GM12878 (cell line): ENCODE results near the gene TOP2B. TPM values are rescaled to one million over a fixed set of nuclear protein-coding genes. Genes with fewer than 3 reads are reported as not detected.

Experiments used
- ATAC-seq: fragments of 200-7000 bp; cut with Tn5 transposase; 3 replicates; pipeline ENCODE4 v1.9.1; 2020; ENCODE audit warnings: mild to moderate bottlenecking, moderate library complexity
- BruUV-seq: library from RNA; stranded (reverse); fragments of 400-500 nt; replicated peaks from 2 replicates; lab custom pipeline; 2021; lab: Mats Ljungman, UMichigan
- CTCF ChIA-PET: fragments of 300-600 bp; sonication (Branson Sonifier 250); formaldehyde crosslinking; extraction: SDS; loops from one replicate; lab custom pipeline; 2021; ENCODE audit warnings: inconsistent platforms; lab: Yijun Ruan, JAX
- POLR2A ChIA-PET: fragments of 350-600 bp; formaldehyde crosslinking; extraction: SDS; loops from one replicate; lab custom pipeline; 2021; ENCODE audit warnings: inconsistent platforms; lab: Charles Lee
- RAD21 ChIA-PET: fragments of 300-600 bp; sonication (Branson Sonifier 250); formaldehyde crosslinking; loops from one replicate; lab custom pipeline; 2023; ENCODE audit warnings: antibody characterized with exemption; ENCODE audit not compliant: unreplicated experiment; lab: Charles Lee
- SMC1A ChIA-PET: fragments of 300-600 bp; sonication (Branson Sonifier 250); formaldehyde crosslinking; loops from one replicate; lab custom pipeline; 2023; ENCODE audit not compliant: unreplicated experiment, uncharacterized antibody; lab: Charles Lee
- DNase-seq: peaks from one replicate; pipeline ENCODE4 v3.0.0-alpha.2; 2011; ENCODE audit warnings: low read depth, low spot score
- FAIRE-seq: peaks from 3 replicates; lab custom pipeline; 2011; peaks lifted over from hg19 to GRCh38; lab: Jason Lieb, UNC
- H2AFZ ChIP-seq: 2 replicates; pipeline ENCODE4 v1.6.0; 2011; ENCODE audit warnings: low read depth, low read length, control low read depth; ENCODE audit not compliant: control insufficient read depth
- H3K27ac ChIP-seq: 2 replicates; pipeline ENCODE4 v1.5.1; 2011; ENCODE audit warnings: control low read depth; ENCODE audit not compliant: control insufficient read depth, insufficient read depth
- H3K27me3 ChIP-seq, 2 experiments: replicated peaks in 1 of 2; 2 replicates each; pipeline versions ENCODE4 v1.6.0 to v1.6.1; 2011; ENCODE audit warnings: low read length in 1 of 2; ENCODE audit not compliant: control insufficient read depth in 2 of 2, insufficient read depth in 2 of 2
- H3K36me3 ChIP-seq, 2 experiments: 2 replicates each; pipeline ENCODE4 v1.5.1; 2011; ENCODE audit warnings: low read length in 1 of 2; ENCODE audit not compliant: control insufficient read depth in 2 of 2, insufficient read depth in 2 of 2
- H3K4me1 ChIP-seq: 2 replicates; pipeline ENCODE4 v1.6.1; 2011; ENCODE audit warnings: mild to moderate bottlenecking, low read length, moderate library complexity, mixed read lengths; ENCODE audit not compliant: control insufficient read depth, insufficient read depth
- H3K4me2 ChIP-seq: 2 replicates; pipeline ENCODE4 v1.6.0; 2011; ENCODE audit warnings: control low read depth; ENCODE audit not compliant: control insufficient read depth, insufficient read depth
- H3K4me3 ChIP-seq: fragments of 200-600 bp; sonication (generic); 2 replicates; pipeline ENCODE4 v1.5.1; 2016
- H3K79me2 ChIP-seq: 2 replicates; pipeline ENCODE4 v1.6.0; 2011; ENCODE audit warnings: low read length; ENCODE audit not compliant: control insufficient read depth, insufficient read depth
- H3K9ac ChIP-seq: 2 replicates; pipeline ENCODE4 v1.8.0; 2011; ENCODE audit warnings: low read length, control low read depth, mixed read lengths; ENCODE audit not compliant: control insufficient read depth, insufficient read depth
- H3K9me3 ChIP-seq: replicated peaks from 3 replicates; pipeline ENCODE4 v1.5.1; 2011; ENCODE audit warnings: mild to moderate bottlenecking, low read length; ENCODE audit not compliant: control insufficient read depth, insufficient read depth
- H4K20me1 ChIP-seq: 2 replicates; pipeline ENCODE4 v1.6.0; 2011; ENCODE audit not compliant: control insufficient read depth, insufficient read depth
- ATF7 ChIP-seq: fragments of 450-650 bp; IDR thresholded peaks from 2 replicates; pipeline ENCODE4 v1.6.1; 2016; ENCODE audit warnings: low read depth, mild to moderate bottlenecking
- BCL11A ChIP-seq: IDR thresholded peaks from 2 replicates; pipeline ENCODE4 v1.6.1; 2011; ENCODE audit warnings: low read depth, low read length
- CBX3 ChIP-seq: fragments of 200-600 bp; sonication (generic); IDR thresholded peaks from 2 replicates; pipeline ENCODE4 v1.6.1; 2016; ENCODE audit warnings: low read depth, borderline replicate concordance
- EZH2 ChIP-seq: IDR thresholded peaks from 2 replicates; pipeline ENCODE4 v1.6.1; 2012; ENCODE audit warnings: low read depth, mild to moderate bottlenecking, control low read depth, inconsistent platforms, low read length, borderline replicate concordance; ENCODE audit not compliant: control insufficient read depth
- GABPA ChIP-seq: IDR thresholded peaks from 2 replicates; pipeline ENCODE4 v1.6.1; 2014; ENCODE audit warnings: antibody characterized with exemption, low read depth, mild to moderate bottlenecking, inconsistent platforms
- IKZF1 ChIP-seq: fragments of 450-650 bp; conservative IDR thresholded peaks from 2 replicates; pipeline ENCODE4 v1.6.1; 2017; ENCODE audit warnings: antibody characterized with exemption, mild to moderate bottlenecking
- JUND ChIP-seq: IDR thresholded peaks from 2 replicates; pipeline ENCODE4 v1.6.1; 2012; ENCODE audit warnings: low read depth, mild to moderate bottlenecking, low read length, improper control_type of control experiment, moderate library complexity
- NFYA ChIP-seq: IDR thresholded peaks from 2 replicates; pipeline ENCODE4 v1.6.1; 2011; ENCODE audit warnings: low read depth, mild to moderate bottlenecking, low read length, improper control_type of control experiment, borderline replicate concordance
- RAD51 ChIP-seq: fragments of 450-650 bp; IDR thresholded peaks from 2 replicates; pipeline ENCODE4 v1.6.1; 2016; ENCODE audit warnings: moderate library complexity, mild to moderate bottlenecking, inconsistent platforms
- SIX5 ChIP-seq: IDR thresholded peaks from 2 replicates; pipeline ENCODE4 v1.6.1; 2011; ENCODE audit warnings: mild to moderate bottlenecking, low read depth, low read length, moderate library complexity; ENCODE audit not compliant: severe bottlenecking
- SPI1 ChIP-seq: IDR thresholded peaks from 2 replicates; pipeline ENCODE4 v1.6.1; 2011; ENCODE audit warnings: low read depth, mild to moderate bottlenecking, low read length, moderate library complexity, borderline replicate concordance; ENCODE audit not compliant: insufficient read depth
- TCF3 ChIP-seq: IDR thresholded peaks from 2 replicates; pipeline ENCODE4 v1.6.1; 2012; ENCODE audit warnings: low read depth, mild to moderate bottlenecking, low read length, borderline replicate concordance; ENCODE audit not compliant: insufficient read depth
- YY1 ChIP-seq: IDR thresholded peaks from 2 replicates; pipeline ENCODE4 v1.6.1; 2011; ENCODE audit warnings: low read depth, mild to moderate bottlenecking, low read length
- ZNF24 ChIP-seq: fragments of 450-650 bp; IDR thresholded peaks from 2 replicates; pipeline ENCODE4 v1.6.1; 2017; ENCODE audit warnings: antibody characterized with exemption, mild to moderate bottlenecking
- WGBS: methylation state at CpG from one replicate; pipeline ENCODE4 v1.1.6; 2016; ENCODE audit warnings: low lambda C conversion rate; ENCODE audit not compliant: insufficient replicate concordance, insufficient coverage; ENCODE audit errors: missing lambda C conversion rate; 5-methylcytosine and 5-hydroxymethylcytosine counted together
- in situ Hi-C: fragments of 300-500 bp; cut with MboI; formaldehyde crosslinking; loops from 9 replicates; pipeline ENCODE4 v1.14.3; 2018; ENCODE audit warnings: mixed read lengths
- intact Hi-C: fragments of 100-400 bp; cut with micrococcal nuclease; formaldehyde crosslinking; loops from one replicate; pipeline ENCODE4 v1.14.2; 2022; ENCODE audit not compliant: unreplicated experiment
- polyA plus RNA-seq, 11 experiments: library from polyadenylated mRNA; depleted of rRNA in 4 of 11; unstranded in 6 of 11; stranded (reverse) in 5 of 11; fragments of >200 nt; fragmentation: Nextera tagmentation in 4 of 11; fragmentation: Illumina TruSeq in 1 of 11; extraction: Ambion mirVana in 4 of 11; extraction: Trizol in 1 of 11; gene quantifications; 1 replicate in 1 of 11; 2 replicates in 10 of 11; pipeline versions ENCODE4 v1.2.1 to v1.2.3, GENCODE V29; 2011 to 2016; ENCODE audit warnings: inconsistent platforms in 2 of 11, missing spikeins in 2 of 11, low read depth in 1 of 11
- total RNA-seq, 4 experiments: library from RNA; depleted of rRNA in 3 of 4; stranded (reverse); fragments of >200 nt in 3 of 4; fragmentation: Illumina TruSeq in 1 of 4; extraction: Trizol in 1 of 4; gene quantifications; 2 replicates each; pipeline versions ENCODE4 v1.2.1 to v1.2.3, GENCODE V29; 2013 to 2021
- TF ChIP-seq, protein P1 (sequence below): fragments of 450-650 bp; IDR thresholded peaks from 2 replicates; pipeline ENCODE4 v1.6.1; 2017; ENCODE audit warnings: mild to moderate bottlenecking, low read depth, inconsistent platforms; ENCODE audit not compliant: poor library complexity, severe bottlenecking
- TF ChIP-seq, protein P2 (sequence below): IDR thresholded peaks from 2 replicates; pipeline ENCODE4 v1.6.1; 2012; ENCODE audit warnings: low read depth, low read length, improper control_type of control experiment
- TF ChIP-seq, protein P3 (sequence below): fragments of 450-650 bp; IDR thresholded peaks from 2 replicates; pipeline ENCODE4 v1.6.1; 2017; ENCODE audit warnings: low read depth, mild to moderate bottlenecking, moderate library complexity
- TF ChIP-seq, protein P4 (sequence below): fragments of 150-350 bp; IDR thresholded peaks from 2 replicates; pipeline ENCODE4 v1.6.1; 2014; ENCODE audit warnings: mild to moderate bottlenecking, low read depth, low read length

Gene TOP2B
- total and polyA plus RNA-seq, 10 of the 15 experiments (the other 5 are each of a cell fraction or from before 2014, with no cell fraction given), result 28.6 to 134 (median 83.4) TPM

DNA sequence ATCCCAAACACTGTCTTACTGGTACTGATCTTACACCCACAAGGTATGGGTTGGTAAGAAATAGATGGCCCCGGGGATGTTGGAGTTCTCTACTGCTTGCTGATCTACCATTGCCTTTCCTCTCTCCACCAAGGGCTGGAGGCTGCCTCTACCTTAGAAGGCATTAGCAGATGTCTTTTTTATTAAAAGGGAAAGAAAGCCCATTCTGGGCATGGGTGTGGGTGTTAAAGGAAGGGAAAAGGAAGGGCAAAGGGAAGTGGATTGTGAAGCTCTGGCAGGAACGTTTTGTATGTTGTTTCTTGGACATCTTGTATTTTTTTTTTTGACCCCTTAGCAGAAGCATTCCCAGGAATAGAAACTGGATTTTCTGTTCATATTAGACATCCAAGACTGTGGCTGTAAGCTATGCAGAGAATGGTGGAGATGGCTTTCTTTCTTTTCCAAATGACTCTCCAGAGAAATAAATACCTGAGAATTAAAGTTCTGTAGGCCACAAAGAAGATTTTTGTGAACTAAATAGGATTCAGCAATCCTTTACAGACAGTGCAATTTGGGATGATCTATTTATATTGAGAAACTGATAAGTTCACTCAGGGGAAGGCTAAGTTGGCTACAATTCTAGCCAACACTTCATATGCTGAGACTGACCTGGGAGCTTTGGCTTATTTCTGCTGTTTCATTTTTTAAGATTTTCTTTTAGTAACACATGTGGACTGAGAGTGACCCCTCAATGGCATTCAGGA, 108.8 kb downstream of the TOP2B start:
- no peak for DNase-seq
- no peak for ATAC-seq
- BruUV-seq, result no TSS peak
- Histone ChIP-seq H2AFZ (no peak overlapping the region), H3K4me1 (no peaks in the 10 kb centered on the region), H3K4me3 (no peak overlapping the region), H3K9ac (no peak overlapping the region), H3K9me3 (no peaks in the 10 kb centered on the region), H3K27me3 (no peaks in the 10 kb centered on the region), H3K36me3 (no peaks in the 10 kb centered on the region), H3K79me2 (no peaks in the 10 kb centered on the region), H4K20me1 (no peaks in the 10 kb centered on the region), H3K4me2 (no peak overlapping the region), H3K27ac (no peak overlapping the region)
- RAD21 ChIA-PET, result no interaction called here
- in situ Hi-C loops, result no loop called here
- 0% methylated on average over 2 of the region's 2 CpGs for WGBS
- TF ChIP-seq ATF7 (no peak), YY1 (no peak), CBX3 (no peak), GABPA (no peak), IKZF1 (no peak), SIX5 (no peak), JUND (no peak), EZH2 (no peak), TCF3 (no peak), RAD51 (no peak), BCL11A (no peak), NFYA (no peak), ZNF24 (no peak), SPI1 (no peak)
- TF ChIP-seq, protein P1, sequence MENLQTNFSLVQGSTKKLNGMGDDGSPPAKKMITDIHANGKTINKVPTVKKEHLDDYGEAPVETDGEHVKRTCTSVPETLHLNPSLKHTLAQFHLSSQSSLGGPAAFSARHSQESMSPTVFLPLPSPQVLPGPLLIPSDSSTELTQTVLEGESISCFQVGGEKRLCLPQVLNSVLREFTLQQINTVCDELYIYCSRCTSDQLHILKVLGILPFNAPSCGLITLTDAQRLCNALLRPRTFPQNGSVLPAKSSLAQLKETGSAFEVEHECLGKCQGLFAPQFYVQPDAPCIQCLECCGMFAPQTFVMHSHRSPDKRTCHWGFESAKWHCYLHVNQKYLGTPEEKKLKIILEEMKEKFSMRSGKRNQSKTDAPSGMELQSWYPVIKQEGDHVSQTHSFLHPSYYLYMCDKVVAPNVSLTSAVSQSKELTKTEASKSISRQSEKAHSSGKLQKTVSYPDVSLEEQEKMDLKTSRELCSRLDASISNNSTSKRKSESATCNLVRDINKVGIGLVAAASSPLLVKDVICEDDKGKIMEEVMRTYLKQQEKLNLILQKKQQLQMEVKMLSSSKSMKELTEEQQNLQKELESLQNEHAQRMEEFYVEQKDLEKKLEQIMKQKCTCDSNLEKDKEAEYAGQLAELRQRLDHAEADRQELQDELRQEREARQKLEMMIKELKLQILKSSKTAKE, result no peak
- TF ChIP-seq, protein P2, sequence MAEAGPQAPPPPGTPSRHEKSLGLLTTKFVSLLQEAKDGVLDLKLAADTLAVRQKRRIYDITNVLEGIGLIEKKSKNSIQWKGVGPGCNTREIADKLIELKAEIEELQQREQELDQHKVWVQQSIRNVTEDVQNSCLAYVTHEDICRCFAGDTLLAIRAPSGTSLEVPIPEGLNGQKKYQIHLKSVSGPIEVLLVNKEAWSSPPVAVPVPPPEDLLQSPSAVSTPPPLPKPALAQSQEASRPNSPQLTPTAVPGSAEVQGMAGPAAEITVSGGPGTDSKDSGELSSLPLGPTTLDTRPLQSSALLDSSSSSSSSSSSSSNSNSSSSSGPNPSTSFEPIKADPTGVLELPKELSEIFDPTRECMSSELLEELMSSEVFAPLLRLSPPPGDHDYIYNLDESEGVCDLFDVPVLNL, result no peak
- TF ChIP-seq, protein P3, sequence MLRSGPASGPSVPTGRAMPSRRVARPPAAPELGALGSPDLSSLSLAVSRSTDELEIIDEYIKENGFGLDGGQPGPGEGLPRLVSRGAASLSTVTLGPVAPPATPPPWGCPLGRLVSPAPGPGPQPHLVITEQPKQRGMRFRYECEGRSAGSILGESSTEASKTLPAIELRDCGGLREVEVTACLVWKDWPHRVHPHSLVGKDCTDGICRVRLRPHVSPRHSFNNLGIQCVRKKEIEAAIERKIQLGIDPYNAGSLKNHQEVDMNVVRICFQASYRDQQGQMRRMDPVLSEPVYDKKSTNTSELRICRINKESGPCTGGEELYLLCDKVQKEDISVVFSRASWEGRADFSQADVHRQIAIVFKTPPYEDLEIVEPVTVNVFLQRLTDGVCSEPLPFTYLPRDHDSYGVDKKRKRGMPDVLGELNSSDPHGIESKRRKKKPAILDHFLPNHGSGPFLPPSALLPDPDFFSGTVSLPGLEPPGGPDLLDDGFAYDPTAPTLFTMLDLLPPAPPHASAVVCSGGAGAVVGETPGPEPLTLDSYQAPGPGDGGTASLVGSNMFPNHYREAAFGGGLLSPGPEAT, result no peak
- TF ChIP-seq, protein P4, sequence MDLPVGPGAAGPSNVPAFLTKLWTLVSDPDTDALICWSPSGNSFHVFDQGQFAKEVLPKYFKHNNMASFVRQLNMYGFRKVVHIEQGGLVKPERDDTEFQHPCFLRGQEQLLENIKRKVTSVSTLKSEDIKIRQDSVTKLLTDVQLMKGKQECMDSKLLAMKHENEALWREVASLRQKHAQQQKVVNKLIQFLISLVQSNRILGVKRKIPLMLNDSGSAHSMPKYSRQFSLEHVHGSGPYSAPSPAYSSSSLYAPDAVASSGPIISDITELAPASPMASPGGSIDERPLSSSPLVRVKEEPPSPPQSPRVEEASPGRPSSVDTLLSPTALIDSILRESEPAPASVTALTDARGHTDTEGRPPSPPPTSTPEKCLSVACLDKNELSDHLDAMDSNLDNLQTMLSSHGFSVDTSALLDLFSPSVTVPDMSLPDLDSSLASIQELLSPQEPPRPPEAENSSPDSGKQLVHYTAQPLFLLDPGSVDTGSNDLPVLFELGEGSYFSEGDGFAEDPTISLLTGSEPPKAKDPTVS, result no peak
- intact Hi-C loops, result no loop called here
- POLR2A ChIA-PET, result no interaction called here
- CTCF ChIA-PET, result no interaction called here
- SMC1A ChIA-PET, result interaction anchor here (0.5 to 1.4 kb wide), 3 partner anchors 8 to 306 kb away, joined by 3 to 4 read pairs (median 4); no protein-coding TSS in a partner anchor
- no peak for FAIRE-seq
